CD4-positive, alpha-beta T cell (primary cell): ENCODE data around the gene THRA. TPM values are rescaled to one million over a fixed set of nuclear protein-coding genes. Genes with fewer than 3 reads are reported as not detected.
A peak's percentile ranks its signal among the peaks of the same experiment; 100 is the strongest.

Source experiments
- ATAC-seq: fragments of 200-7000 bp; cut with Tn5 transposase; one replicate; pipeline ENCODE4 v1.10.0; 2022; ENCODE audit warnings: mild to moderate bottlenecking; ENCODE audit not compliant: poor library complexity
- CTCF ChIA-PET: fragments of 350-600 bp; sonication (Branson Sonifier 250); formaldehyde crosslinking; loops from one replicate; lab custom pipeline; 2021; ENCODE audit warnings: antibody characterized with exemption, inconsistent platforms; lab: Charles Lee
- POLR2A ChIA-PET: fragments of 350-600 bp; sonication (Branson Sonifier 250); formaldehyde crosslinking; loops from one replicate; lab custom pipeline; 2021; ENCODE audit warnings: antibody characterized with exemption, inconsistent platforms; lab: Charles Lee
- DNase-seq, 14 experiments: peaks; one replicate each; pipeline ENCODE4 v3.0.0-alpha.2; 2013 to 2020; ENCODE audit warnings: mixed read lengths in 2 of 14
- H3K27ac ChIP-seq, 2 donors: one replicate each; pipeline versions ENCODE4 v1.5.1 to v1.7.0; 2013; ENCODE audit warnings: low read length in 2 of 2, low read depth in 1 of 2, mild to moderate bottlenecking in 1 of 2
- H3K27me3 ChIP-seq, 2 experiments: 1 replicate in 1 of 2; 2 replicates in 1 of 2; pipeline versions ENCODE4 v1.6.1 to v1.7.0; 2013; ENCODE audit warnings: low read length in 2 of 2, control low read depth in 1 of 2, mild to moderate bottlenecking in 1 of 2, moderate library complexity in 1 of 2; ENCODE audit not compliant: insufficient read depth in 2 of 2, control insufficient read depth in 1 of 2
- H3K36me3 ChIP-seq: one replicate; pipeline ENCODE4 v1.6.1; 2013; ENCODE audit warnings: low read length, control low read depth; ENCODE audit not compliant: insufficient read depth
- H3K4me1 ChIP-seq: one replicate; pipeline ENCODE4 v1.6.1; 2013; ENCODE audit warnings: low read length, control low read depth; ENCODE audit not compliant: insufficient read depth
- H3K4me3 ChIP-seq: one replicate; pipeline ENCODE4 v1.5.1; 2013; ENCODE audit warnings: mild to moderate bottlenecking, low read length, moderate library complexity
- H3K9me3 ChIP-seq, 2 experiments: 1 replicate in 1 of 2; 2 replicates in 1 of 2; pipeline versions ENCODE4 v1.6.1 to v1.7.0; 2013; ENCODE audit warnings: low read length in 2 of 2, mild to moderate bottlenecking in 2 of 2, control low read depth in 1 of 2, moderate library complexity in 1 of 2; ENCODE audit not compliant: control insufficient read depth in 1 of 2, insufficient read depth in 1 of 2
- H3K27ac Mint-ChIP-seq: one replicate; pipeline ENCODE4 v1.8.0; 2020; ENCODE audit warnings: mixed read lengths
- H3K27me3 Mint-ChIP-seq: one replicate; pipeline ENCODE4 v1.8.0; 2021; ENCODE audit warnings: mixed read lengths
- H3K36me3 Mint-ChIP-seq: one replicate; pipeline ENCODE4 v1.8.0; 2021; ENCODE audit warnings: low read depth, mixed read lengths
- H3K4me1 Mint-ChIP-seq: one replicate; pipeline ENCODE4 v1.8.0; 2021; ENCODE audit warnings: low read depth, mixed read lengths
- H3K4me3 Mint-ChIP-seq: one replicate; pipeline ENCODE4 v1.8.0; 2020; ENCODE audit warnings: mild to moderate bottlenecking, mixed read lengths
- H3K9me3 Mint-ChIP-seq: one replicate; pipeline ENCODE4 v1.8.0; 2020; ENCODE audit warnings: mixed read lengths
- CTCF ChIP-seq: fragments of 200-600 bp; IDR thresholded peaks from one replicate; pipeline ENCODE4 v1.8.0; 2022; ENCODE audit warnings: antibody characterized with exemption, mild to moderate bottlenecking
- intact Hi-C, 2 experiments: fragments of 100-400 bp; cut with DNase I in 1 of 2; cut with micrococcal nuclease in 1 of 2; formaldehyde crosslinking; loops; one replicate each; pipeline versions ENCODE4 v1.15.1 to v1.9.0; 2023 to 2025; cut with DNase I, micrococcal nuclease
- total RNA-seq, 174 experiments: library from RNA in 2 of 174; stranded (reverse) in 2 of 174; gene quantifications; one replicate each; pipeline ENCODE4 v1.2.3 and lab custom pipeline; 2021 to 2026

The THRA gene
- total RNA-seq, 2 experiments from 2014 or later: 35.2 to 36.4 TPM

- peaks cover 83% of the 10 kb centered on the region for H3K36me3 ChIP-seq
- H3K27ac ChIP-seq: no peak overlapping the region
- H3K4me1 ChIP-seq: peaks cover 3% of the 10 kb centered on the region
- Mint-ChIP-seq H3K27me3 (no peaks in the 10 kb centered on the region), H3K4me3 (no peak overlapping the region), H3K9me3 (no peaks in the 10 kb centered on the region), H3K36me3 (peaks cover 85% of the 10 kb centered on the region), H3K4me1 (peaks cover 17% of the 10 kb centered on the region), H3K27ac (no peak overlapping the region)
- DNase-seq (no peak), ATAC-seq (no peak)
- TF ChIP-seq CTCF: no peak
- no peaks in the 10 kb centered on the region for H3K9me3 ChIP-seq
- H3K27me3 ChIP-seq: no peaks in the 10 kb centered on the region
- CTCF ChIA-PET: no interaction called here
- no peak overlapping the region for H3K4me3 ChIP-seq
- POLR2A ChIA-PET: no interaction called here
- intact Hi-C loops: no loop called here
These were observed 66.7 kb downstream of the THRA start for GRCh38 chr17:40129498-40129897.

GRCh38 chr17:40130352-40131042, 67.7 kb downstream of the THRA start:
- Mint-ChIP-seq H3K27ac (no peak overlapping the region), H3K36me3 (peaks cover 91% of the 10 kb centered on the region), H3K4me1 (peaks cover 17% of the 10 kb centered on the region), H3K9me3 (no peaks in the 10 kb centered on the region), H3K27me3 (no peaks in the 10 kb centered on the region), H3K4me3 (no peak overlapping the region)
- Histone ChIP-seq H3K4me1 (no peaks in the 10 kb centered on the region), H3K9me3 (no peaks in the 10 kb centered on the region), H3K4me3 (no peak overlapping the region), H3K36me3 (peaks cover 91% of the 10 kb centered on the region), H3K27me3 (no peaks in the 10 kb centered on the region), H3K27ac (no peak overlapping the region)
- ChIA-PET POLR2A (interaction anchor here (1.1 kb wide), 2 partner anchors 10 to 18 kb away, joined by 3 read pairs; partner anchors contain the start of gene CASC3), CTCF (no interaction called here)
- intact Hi-C loops: no loop called here
- no peak for TF ChIP-seq CTCF
- ATAC-seq: no peak
- peak in 2 of 14 experiments; percentile 53 to 60 for DNase-seq

DNA sequence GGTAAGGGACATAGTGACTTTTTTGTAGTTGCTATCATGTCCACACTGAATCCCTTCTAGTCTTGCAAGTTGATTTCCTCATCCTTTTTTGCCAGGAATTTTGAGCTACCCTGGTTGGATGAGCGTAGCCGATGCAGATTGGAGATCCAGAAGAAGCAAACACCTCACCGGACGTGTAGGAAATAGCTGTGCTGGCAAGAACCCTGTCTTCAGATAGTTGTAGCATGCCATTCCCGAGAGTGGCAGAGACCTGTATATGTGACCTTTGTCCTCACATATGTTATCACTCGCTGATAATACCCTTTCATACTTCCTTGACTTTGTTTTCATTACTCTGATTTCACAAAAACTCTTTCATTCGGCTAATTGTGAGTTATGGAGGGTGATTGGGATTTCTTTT, 71.4 kb downstream of the THRA start:
- H3K4me3 ChIP-seq: no peak overlapping the region
- no peaks in the 10 kb centered on the region for H3K27me3 ChIP-seq
- ATAC-seq: no peak
- H3K4me3 Mint-ChIP-seq: no peak overlapping the region
- no peaks in the 10 kb centered on the region for H3K9me3 Mint-ChIP-seq
- intact Hi-C loops: no loop called here
- no peak overlapping the region for H3K27ac ChIP-seq
- no peak for DNase-seq
- peaks cover 77% of the 10 kb centered on the region for H3K36me3 Mint-ChIP-seq
- H3K9me3 ChIP-seq: no peaks in the 10 kb centered on the region
- TF ChIP-seq CTCF: no peak
- H3K36me3 ChIP-seq: peaks cover 82% of the 10 kb centered on the region
- POLR2A ChIA-PET: interaction anchor here (0.6 to 4.1 kb wide), 4 partner anchors 11 to 156 kb away, joined by 3 to 28 read pairs (median 3); partner anchors contain the start of gene MSL1
- H3K27me3 Mint-ChIP-seq: no peaks in the 10 kb centered on the region
- CTCF ChIA-PET: interaction anchor here (1.1 to 1.5 kb wide), 4 partner anchors 10 to 58 kb away, joined by 3 to 5 read pairs (median 4); no protein-coding TSS in a partner anchor
- peaks cover 13% of the 10 kb centered on the region for H3K4me1 ChIP-seq
- peak overlapping the region; percentile 53 for H3K27ac Mint-ChIP-seq
- peaks cover 24% of the 10 kb centered on the region for H3K4me1 Mint-ChIP-seq
